Measurements from ENCODE around the gene SLC7A6OS.

- no peak for TF ChIP-seq CTCF (optimal IDR thresholded peaks at IDR 0.05 in 1 of 3, IDR thresholded peaks at IDR 0.05 in 1 of 3, conservative IDR thresholded peaks at IDR 0.05 in 1 of 3; ENCODE audit: extremely low read depth in 1 of 3, insufficient read depth in 2 of 3, low read length in 3 of 3)
- no peak for TF ChIP-seq EZH2 (IDR thresholded peaks at IDR 0.05; ENCODE audit: low read length)
Observed at GRCh38 chr16:68348639-68349445, 38.1 kb upstream of the SLC7A6OS start.
